Testis (tissue), 3 donors: ENCODE data around the gene CAMK2G. TPM values are rescaled to one million over a fixed set of nuclear protein-coding genes. Genes with fewer than 3 reads are reported as not detected.

Experiments
- DNase-seq: peaks from one replicate; pipeline ENCODE4 v3.0.0-alpha.2; 2019
- H3K27ac ChIP-seq, 2 donors: fragments of 200-600 bp; sonication (generic); one replicate each; pipeline ENCODE4 v1.5.1; 2019
- H3K27me3 ChIP-seq: fragments of 200-600 bp; sonication (generic); one replicate; pipeline ENCODE4 v1.5.1; 2019
- H3K36me3 ChIP-seq: fragments of 200-600 bp; sonication (generic); one replicate; pipeline ENCODE4 v1.5.1; 2017; ENCODE audit warnings: low read depth; ENCODE audit errors: missing control alignments
- H3K4me1 ChIP-seq: fragments of 200-600 bp; sonication (generic); one replicate; pipeline ENCODE4 v1.5.1; 2019
- H3K4me3 ChIP-seq, 2 donors: fragments of 200-600 bp; sonication (generic); one replicate each; pipeline ENCODE4 v1.5.1; 2017 to 2019
- H3K9me3 ChIP-seq: fragments of 200-600 bp; sonication (generic); one replicate; pipeline ENCODE4 v1.5.1; 2017
- CTCF ChIP-seq, 3 experiments: fragments of 450-650 bp in 2 of 3; fragments of 200-600 bp in 1 of 3; sonication (generic) in 1 of 3; IDR thresholded peaks; one replicate each; pipeline ENCODE4 v1.5.1; 2016 to 2019; ENCODE audit warnings: antibody characterized with exemption in 3 of 3, mild to moderate bottlenecking in 2 of 3, moderate library complexity in 1 of 3
- POLR2A ChIP-seq: fragments of 450-650 bp; IDR thresholded peaks from one replicate; pipeline ENCODE4 v1.6.1; 2017; ENCODE audit warnings: antibody characterized with exemption, mild to moderate bottlenecking, moderate library complexity
- WGBS, 2 donors: methylation state at CpG; one replicate each; pipeline ENCODE4 v1.1.5; 2018; 5-methylcytosine and 5-hydroxymethylcytosine counted together
- intact Hi-C: fragments of 100-400 bp; cut with DNase I; formaldehyde crosslinking; loops from one replicate; pipeline ENCODE4 v1.15.1; 2023; ENCODE audit warnings: low total_unique reads
- polyA plus RNA-seq: library from polyadenylated mRNA; stranded (reverse); fragments of 350-450 nt; fragmentation: Illumina TruSeq; extraction: RNeasy Lipid Tissue Mini Kit (QIAGEN cat#74804); gene quantifications from one replicate; pipeline ENCODE4 v1.2.3, GENCODE V29; 2014; ENCODE audit warnings: low read depth, low replicate concordance; ENCODE audit not compliant: insufficient read depth
- total RNA-seq, 2 donors: library from RNA; depleted of rRNA; stranded (reverse); fragments of >200 nt; gene quantifications; one replicate each; pipeline ENCODE4 v1.2.3, GENCODE V29; 2016

CAMK2G gene
- total and polyA plus RNA-seq, 3 donors from 2014 or later = 16.5 to 29.7 (median 25.4) TPM

GRCh38 chr10:73908853-73909539 lies 34.6 kb upstream of the CAMK2G start:
- peaks cover 16% of the 10 kb centered on the region for H3K4me1 ChIP-seq
- H3K27ac ChIP-seq = no peak overlapping the region
- no peaks in the 10 kb centered on the region for H3K36me3 ChIP-seq
- 70 to 73% methylated on average over 9 to 10 of the region's 10 CpGs for WGBS, 2 donors
- intact Hi-C loops = no loop called here
- no peak overlapping the region for H3K4me3 ChIP-seq
- DNase-seq = no peak
- no peaks in the 10 kb centered on the region for H3K27me3 ChIP-seq
- H3K9me3 ChIP-seq = no peaks in the 10 kb centered on the region
- TF ChIP-seq CTCF (IDR thresholded peaks at IDR 0.05) (no peak), POLR2A (no peak)

GRCh38 chr10:73907841-73908517 lies 33.6 kb upstream of the CAMK2G start:
- H3K4me1 ChIP-seq = peaks cover 16% of the 10 kb centered on the region
- intact Hi-C loops = no loop called here
- H3K27me3 ChIP-seq = no peaks in the 10 kb centered on the region
- peak; percentile 29 for DNase-seq
- H3K27ac ChIP-seq = no peak overlapping the region
- H3K9me3 ChIP-seq = no peaks in the 10 kb centered on the region
- WGBS, 2 donors = 79 to 86% methylated on average over 6 of the region's 6 CpGs
- TF ChIP-seq POLR2A (no peak), CTCF (IDR thresholded peaks at IDR 0.05) (no peak)
- H3K36me3 ChIP-seq = no peaks in the 10 kb centered on the region
- no peak overlapping the region for H3K4me3 ChIP-seq

- Histone ChIP-seq H3K9me3 (no peaks in the 10 kb centered on the region), H3K27ac (peak overlapping the region; percentile 48 to 80), H3K4me1 (peaks cover 16% of the 10 kb centered on the region), H3K36me3 (no peaks in the 10 kb centered on the region), H3K27me3 (no peaks in the 10 kb centered on the region), H3K4me3 (no peak overlapping the region)
- peak; percentile 82 for DNase-seq
- TF ChIP-seq CTCF (IDR thresholded peaks at IDR 0.05) = no peak
- TF ChIP-seq POLR2A = no peak
- WGBS, 2 donors = 31 to 48% methylated on average over 7 to 8 of the region's 8 CpGs
- intact Hi-C loops = no loop called here
These were observed 32.4 kb upstream of the CAMK2G start for GRCh38 chr10:73906524-73907447.

GRCh38 chr10:73905256-73906020 lies 31.1 kb upstream of the CAMK2G start:
- H3K4me3 ChIP-seq = no peak overlapping the region
- no peaks in the 10 kb centered on the region for H3K27me3 ChIP-seq
- H3K4me1 ChIP-seq = peaks cover 13% of the 10 kb centered on the region
- TF ChIP-seq CTCF (IDR thresholded peaks at IDR 0.05) (no peak), POLR2A (no peak)
- intact Hi-C loops = no loop called here
- 83 to 89% methylated on average over 4 of the region's 4 CpGs for WGBS, 2 donors
- H3K27ac ChIP-seq = no peak overlapping the region
- no peak for DNase-seq
- no peaks in the 10 kb centered on the region for H3K9me3 ChIP-seq
- H3K36me3 ChIP-seq = no peaks in the 10 kb centered on the region
